GM21529 (cell line): ENCODE results near the gene INPP4A.
A peak's percentile ranks its signal among the peaks of the same experiment; 100 is the strongest.
"Not testable (repeated sequence)": the region's sequence is repeated elsewhere in the genome, so short reads cannot be mapped to it uniquely, and the experiment has no call there.

Experiments used
- ATAC-seq: cut with Tn5 transposase; IDR thresholded peaks from one replicate; pipeline ENCODE4 v1.9.1; 2021; ENCODE audit not compliant: unreplicated experiment

Gene INPP4A

GRCh38 chr2:98435670-98436069 is 9.0 kb upstream of the INPP4A start:
- not testable (repeated sequence) for ATAC-seq

DNA sequence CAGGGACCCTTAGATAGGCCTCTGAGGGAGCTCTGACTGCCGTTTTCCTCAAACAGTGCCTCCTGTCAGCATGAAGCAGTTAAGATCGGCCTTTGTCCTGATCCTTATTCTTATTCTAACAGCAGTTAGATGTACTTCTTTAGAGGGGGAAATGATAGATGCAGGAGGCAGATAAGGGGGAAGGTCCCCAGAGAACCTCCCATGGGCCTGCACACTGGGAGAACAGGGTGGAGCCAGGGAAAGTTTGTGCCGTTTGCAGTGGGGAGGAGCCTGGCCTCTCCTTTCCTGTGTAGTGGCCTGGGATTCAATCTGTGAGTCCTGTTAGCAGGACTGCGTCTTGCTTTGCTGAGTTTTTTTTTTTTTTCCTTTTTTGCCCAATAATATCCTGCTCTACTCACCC is 7.9 kb upstream of the INPP4A start:
- no peak for ATAC-seq

DNA sequence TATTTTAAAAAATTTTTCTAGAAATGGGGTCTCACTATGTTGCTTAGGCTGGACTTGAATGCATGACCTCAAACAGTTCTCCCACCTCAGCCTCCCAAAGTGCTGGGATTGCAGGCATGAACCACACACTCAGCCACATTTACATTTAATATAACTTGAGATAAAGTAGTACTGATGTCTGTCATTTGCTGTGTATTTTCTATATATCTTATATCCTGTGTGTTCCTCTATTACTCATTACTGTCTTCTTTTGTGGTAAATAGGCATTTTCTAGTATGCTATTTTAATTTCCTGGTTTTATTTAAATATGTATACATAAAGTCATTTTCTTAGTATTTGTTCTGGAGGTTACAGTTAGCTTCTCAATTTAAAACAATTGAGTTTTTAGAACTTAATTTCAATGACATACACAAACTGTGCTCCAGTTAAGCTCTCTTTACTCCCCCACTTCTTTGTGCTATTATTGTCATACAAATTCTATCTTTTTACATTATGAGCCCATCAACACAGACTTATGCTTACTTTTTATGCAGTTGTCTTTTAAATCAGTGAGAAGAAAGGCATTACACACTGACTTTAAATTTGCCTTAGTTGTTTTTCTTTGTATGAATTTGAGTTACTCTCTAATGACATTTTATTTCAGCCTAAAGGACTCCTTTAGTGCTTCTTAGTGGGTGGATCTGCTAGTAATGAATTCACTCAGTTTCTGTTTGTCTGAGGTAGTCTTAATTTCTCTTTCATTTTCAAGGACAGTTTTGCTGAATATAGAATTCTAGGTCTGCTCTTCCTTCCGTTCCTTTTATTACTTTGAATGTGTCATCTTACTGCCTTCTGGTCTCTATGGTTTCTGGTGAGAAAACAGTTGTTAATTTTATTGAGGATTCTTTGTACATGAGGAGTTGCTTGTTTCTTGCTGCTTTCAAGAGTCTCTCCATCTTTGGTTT is 6.2 kb upstream of the INPP4A start:
- peak; percentile 87 for ATAC-seq

DNA sequence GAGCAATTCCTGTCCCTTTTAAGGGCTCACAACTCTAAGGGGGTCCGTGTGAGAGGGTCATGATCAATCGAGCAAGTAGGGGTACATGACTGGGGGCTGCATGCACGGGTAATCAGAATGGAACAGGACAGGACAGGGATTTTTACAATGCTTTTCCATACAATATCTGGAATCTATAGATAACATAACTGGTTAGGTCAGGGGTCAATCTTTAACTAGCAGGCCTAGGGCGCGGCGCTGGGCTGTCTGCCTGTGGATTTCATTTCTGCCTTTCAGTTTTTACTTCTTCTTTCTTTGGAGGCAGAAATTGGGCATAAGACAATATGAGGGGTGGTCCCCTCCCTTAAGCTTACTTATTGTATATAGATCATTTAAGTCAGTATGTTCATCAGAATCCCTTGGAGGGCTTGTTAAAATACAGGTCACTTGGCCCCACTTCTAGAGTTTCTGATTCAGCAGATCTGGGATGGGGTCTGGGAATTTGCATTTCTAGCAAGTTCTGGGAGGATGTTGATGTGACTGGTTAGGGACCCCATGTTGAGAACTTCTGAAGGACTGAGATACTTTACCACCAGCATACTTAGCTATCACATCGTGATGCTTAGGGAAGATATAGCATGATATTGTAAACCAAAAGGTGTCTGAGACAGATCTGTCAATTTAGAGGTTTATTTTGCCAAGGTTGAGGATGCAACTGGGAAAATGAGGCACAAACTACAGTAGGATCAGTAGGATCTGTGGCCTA is 2.8 kb upstream of the INPP4A start:
- ATAC-seq: no peak

DNA sequence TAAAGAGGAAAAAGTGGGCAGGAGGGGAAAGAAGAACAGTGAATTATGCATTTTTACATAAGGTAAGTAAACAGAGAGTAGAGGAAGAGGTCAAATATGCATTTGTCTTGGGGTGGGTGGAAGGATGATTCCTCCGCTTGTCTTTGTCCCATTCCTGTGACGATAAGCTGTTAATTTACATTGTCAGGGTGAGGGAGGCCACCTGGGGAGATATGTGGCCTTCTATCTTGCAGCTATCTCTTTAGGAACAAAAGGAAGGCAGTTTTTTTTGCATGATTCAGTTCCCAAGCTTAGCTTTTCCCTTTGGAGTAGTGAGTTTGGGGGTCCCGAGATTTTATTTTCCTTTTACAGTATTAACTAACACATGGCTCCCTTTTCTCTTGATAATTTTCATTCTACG is 2.2 kb upstream of the INPP4A start:
- ATAC-seq: no peak

- ATAC-seq: peak; percentile 30
Observed at GRCh38 chr2:98445177-98445682, 572 bp downstream of the INPP4A start.

DNA sequence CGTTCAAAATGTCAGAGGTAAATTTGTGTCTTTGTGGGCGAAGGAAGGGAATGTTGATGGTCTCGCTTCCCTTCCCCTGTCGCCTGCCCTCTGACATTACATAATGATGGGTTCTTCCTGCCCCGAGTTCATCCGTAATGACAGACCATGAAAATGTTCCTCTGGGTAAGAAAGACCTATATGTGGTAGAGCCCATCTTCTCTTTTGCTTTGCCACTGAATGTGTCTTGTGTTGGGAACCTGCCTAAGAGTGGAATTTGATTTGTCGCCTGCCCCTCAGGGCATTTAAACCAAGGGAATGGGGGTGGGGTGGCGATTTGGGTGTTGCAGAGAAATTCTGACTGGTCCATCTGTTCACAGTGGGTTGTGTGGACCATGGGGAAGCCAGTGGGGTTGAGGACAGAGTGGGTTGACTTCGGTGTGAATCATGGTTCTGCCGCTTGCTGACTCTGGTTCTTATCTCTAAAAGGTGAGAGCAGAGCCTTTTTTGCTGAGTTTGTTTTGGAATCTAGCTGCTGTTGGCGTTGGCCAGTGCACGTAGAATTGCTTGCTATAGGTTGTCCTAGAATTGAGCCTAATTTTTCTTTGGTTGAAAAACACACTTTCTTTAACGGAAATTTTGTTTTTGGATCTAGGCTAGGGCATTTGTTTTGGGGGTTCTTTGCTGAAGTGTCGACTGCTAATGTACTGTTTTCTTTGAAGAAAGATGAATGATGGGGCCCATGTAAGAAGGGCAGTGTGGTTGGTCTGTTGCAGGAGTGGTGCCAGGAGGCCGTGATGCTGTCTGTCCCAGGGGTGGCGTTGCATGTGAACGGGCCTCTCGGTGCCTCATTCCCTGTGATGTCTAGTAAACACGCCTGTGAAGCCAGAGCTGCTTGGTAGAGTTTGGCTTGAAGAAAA is 1.3 kb downstream of the INPP4A start:
- ATAC-seq: no peak

DNA sequence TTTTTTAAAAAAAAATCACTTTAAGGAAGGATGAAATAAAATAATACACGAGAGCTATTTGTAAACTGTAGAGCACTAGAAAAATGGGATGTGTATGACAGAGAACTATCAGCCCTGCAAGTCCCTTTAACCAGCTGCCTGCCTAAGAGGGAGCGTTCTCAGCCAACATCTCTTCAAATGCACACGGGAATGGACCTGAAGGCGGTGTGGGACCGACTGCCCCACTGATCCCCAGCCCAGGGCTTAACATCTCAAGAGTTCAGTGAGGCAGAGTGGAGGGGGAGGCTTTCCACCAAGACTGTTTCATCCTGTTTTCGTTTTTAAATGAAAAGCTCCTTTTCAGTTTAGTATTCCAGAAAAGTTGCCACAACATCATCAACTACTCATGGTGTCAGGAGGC is 2.2 kb downstream of the INPP4A start:
- ATAC-seq: no peak

DNA sequence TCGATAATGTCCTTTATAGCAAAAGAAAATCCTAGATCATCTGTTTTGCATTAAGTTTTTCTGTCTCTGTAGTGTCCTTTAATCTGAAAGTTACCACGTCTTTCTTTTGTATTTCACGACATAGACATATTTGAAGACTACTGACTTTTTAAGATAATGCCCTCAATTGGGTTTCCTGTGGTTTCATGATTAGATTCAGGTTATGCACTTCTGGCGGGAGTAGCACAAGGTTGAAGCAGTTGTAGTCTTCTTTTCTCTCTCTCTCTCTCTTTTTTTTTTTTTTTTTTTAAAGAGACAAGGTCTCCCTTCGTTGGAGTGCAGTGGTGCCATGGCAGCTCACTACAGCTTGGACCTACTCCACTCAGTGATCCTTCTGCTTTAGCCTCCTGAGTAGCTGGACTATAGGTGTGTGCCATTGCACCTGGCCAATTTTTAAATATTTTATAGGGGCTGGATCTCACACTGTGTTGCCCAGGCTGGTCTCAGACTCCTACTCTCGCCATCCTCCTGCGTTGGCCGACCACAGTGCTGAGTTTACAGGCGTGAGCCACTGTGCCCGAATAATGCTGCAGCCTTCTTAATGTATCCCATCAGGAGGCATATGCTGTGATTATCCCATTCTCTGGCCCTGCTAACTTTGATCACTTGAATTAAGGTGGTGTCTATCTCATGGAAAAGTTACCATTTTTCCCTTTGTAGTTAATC is 3.9 kb downstream of the INPP4A start:
- ATAC-seq: no peak

DNA sequence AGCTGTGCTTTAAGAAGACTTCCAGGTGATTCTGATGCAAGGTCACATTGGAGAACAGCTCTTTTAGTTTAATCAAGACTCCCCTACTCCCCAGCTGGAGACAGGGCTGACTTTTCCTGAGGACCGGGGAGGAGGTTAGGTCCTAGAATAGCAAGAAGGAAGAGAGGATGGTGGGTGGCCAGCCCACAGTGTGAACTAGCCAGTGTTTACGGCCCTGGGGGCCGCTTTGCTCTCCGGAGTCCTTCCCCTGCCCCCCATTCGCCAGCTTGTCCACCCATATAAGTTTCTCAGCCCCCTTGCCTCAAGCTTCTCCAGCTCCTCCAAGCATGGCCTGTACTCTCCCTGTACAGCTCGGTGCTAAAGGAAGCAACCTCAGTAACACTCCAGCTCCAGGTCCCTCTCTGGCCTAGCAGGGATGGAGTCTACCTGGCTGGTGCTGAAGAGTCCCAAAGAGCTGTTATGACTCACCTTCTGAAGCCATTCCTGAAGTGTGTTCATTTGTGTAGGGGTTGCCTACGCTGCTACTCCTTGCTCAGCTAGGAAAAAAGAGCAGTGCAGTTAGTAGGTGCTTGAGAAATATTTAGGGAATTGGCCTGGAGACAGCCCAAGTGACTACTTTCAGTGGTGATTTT is 7.9 kb downstream of the INPP4A start:
- ATAC-seq: no peak

DNA sequence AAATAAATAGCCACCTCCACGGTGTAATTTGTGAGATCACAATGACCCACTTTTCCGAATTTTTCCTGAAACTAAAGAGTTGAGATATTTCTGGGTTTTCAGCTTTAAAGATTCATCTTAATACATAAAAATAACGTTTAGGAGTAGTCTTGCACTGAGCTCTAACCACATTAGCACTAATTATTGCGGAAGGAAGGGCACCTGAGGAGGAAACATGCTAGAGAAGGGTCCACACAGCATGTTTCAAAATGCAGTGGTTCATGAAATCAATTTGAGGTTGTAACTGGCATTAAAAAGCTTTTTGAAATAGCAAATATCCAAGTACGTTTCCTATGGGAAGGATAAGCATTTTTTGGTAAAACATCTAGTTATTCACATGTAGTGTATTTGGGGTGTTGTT is 8.4 kb downstream of the INPP4A start:
- ATAC-seq: no peak

DNA sequence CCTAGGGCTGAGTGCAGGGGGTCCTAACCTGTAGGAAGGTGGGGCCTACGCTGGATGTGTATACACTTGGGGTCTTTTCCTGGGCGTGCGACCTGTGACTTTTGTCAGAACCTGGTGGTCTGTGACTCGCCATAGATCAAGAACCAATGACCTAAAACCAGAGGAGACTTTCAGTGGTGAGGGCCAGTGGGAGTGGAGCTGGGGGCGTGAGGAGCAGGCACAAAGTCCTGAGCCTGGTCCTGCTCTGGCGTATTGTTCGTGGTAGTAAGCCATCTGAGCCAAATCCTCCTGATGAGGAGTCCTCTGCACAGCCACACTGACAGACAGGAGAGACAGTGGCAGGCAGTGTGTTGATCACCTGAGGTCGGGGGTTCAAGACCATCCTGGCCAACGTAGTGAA is 8.9 kb downstream of the INPP4A start:
- no peak for ATAC-seq

DNA sequence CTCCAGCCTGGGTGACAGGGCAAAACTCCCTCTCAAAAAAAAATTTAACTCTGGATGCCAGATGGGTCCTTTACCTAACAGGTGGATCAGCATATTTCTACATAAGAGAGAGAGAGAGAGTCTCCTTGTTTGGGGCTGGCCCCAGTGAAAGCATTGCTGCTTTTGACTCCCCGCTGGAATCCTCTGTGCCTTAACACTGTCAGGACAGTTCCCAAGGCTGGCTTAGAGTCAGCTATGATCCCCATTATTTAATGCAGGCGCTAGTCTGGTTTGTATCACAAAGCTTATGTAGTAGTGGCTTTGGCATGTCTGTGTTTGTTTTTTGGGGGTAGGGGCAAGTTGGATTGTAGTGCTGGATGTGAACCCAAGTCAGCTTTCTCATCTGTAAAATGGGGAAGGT is 9.4 kb downstream of the INPP4A start:
- no peak for ATAC-seq

DNA sequence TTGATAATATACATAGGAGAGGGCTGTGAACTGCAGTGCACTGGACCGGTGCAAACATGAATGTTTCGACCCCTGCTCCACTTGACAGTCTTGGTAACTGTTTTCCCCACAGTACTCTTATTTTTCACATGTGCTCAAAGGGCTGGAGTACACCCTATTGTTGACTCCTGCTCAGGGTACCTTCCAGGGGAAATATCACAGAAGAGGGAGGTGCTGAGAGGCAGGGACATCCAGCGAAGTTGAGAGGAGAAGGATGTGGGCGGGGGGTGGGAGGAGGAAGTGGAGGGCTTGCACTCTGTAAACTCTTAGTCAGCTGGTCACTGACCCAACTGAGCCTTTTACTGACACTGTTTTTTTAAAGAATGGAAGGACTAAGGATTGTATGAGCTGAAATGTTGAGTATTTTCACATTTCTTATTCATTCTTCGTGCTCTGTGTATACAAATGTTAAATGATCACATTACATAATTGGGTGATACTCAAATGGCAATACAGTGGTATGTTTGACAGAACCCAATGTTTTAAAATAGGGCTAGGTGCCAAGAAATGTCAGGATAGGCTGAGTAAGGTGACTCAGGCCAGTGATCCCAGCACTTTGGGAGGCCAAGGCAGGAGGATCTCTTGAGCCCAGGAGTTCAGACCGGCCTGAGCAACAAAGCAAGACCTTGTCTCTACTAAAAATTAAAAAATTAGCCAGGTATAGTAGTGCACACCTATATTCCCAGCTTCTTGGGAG is 10.0 kb downstream of the INPP4A start:
- no peak for ATAC-seq

GRCh38 chr2:98455494-98455976 is 10.9 kb downstream of the INPP4A start:
- peak; percentile 47 for ATAC-seq

DNA sequence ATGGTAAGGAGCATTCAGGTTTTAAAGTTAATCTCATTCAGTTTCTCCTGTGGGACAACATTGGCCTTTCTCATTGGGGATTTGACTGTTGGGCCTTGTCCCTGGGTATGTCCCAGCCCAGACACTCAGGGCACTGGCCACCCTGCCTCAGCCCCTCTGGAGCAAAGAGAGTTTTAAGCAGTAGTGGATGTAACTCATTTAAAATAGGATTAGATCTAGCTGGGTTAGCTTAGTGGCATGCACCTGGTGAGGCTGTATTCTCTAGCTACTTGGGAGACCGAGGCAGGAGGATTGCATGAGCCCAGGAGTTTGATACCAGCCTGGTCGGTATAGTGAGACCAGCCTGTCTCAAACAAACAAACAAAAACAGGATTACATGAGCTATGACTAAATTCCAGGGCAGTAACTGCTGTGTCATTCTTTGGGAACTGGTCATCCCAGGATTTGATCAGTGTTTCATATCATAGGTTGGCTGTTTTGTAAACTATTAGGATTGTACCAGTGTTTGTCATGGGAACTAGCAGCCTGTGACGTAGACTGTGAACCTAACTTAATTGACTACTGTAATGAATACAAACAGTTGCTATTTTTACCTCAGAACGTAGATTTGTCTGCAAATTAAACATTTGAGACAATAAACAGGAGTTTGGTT is 12.5 kb downstream of the INPP4A start:
- no peak for ATAC-seq

DNA sequence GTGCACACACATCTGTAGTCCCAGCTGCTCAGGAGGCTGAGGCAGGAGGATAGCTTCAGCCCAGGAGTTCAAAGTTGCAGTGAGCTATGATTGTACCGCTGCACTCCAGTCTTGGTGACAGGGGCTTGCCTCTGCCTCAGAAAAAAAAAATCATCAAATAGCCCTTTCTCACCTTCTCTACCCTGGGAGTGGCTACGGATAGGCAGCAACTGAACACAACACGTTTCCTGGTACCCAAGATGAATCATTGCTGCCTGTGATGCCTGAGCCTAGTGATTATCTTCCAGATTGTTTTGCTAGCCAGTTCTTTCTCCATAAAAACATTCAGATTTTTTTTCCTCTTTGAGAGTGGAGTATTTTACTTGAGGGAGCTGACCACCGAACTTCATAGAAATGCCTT is 13.5 kb downstream of the INPP4A start:
- ATAC-seq: no peak

GRCh38 chr2:98458667-98459380 is 14.2 kb downstream of the INPP4A start:
- ATAC-seq: no peak
